ENCODE data around the gene AFF2.

- TF ChIP-seq POLR2AphosphoS5 (IDR thresholded peaks at IDR 0.05) (no peak), CTCF (IDR thresholded peaks at IDR 0.05 in 8 of 11, conservative IDR thresholded peaks at IDR 0.05 in 3 of 11) (no peak), POLR2A (IDR thresholded peaks at IDR 0.05) (no peak)
These were observed 72.7 kb downstream of the AFF2 start for GRCh38 chrX:148573119-148573518.
